CD14-positive monocyte (primary cell): ENCODE results near the gene LCOR. TPM values are rescaled to one million over a fixed set of nuclear protein-coding genes. Genes with fewer than 3 reads are reported as not detected.
A peak's percentile ranks its signal among the peaks of the same experiment; 100 is the strongest.

ENCODE experiments used
- DNase-seq, 3 donors: peaks; one replicate each; pipeline ENCODE4 v3.0.0-alpha.2; 2011 to 2022
- H2AFZ ChIP-seq: 2 replicates; pipeline ENCODE4 v1.6.0; 2012; ENCODE audit warnings: mild to moderate bottlenecking, low read depth, low read length, inconsistent platforms; ENCODE audit not compliant: insufficient read depth, poor library complexity, severe bottlenecking
- H3K27ac ChIP-seq, 2 donors: 1 replicate in 1 of 2; 2 replicates in 1 of 2; pipeline ENCODE4 v1.5.1; 2012 to 2013; ENCODE audit warnings: low read length in 2 of 2, control low read depth in 1 of 2, inconsistent platforms in 1 of 2, low read depth in 1 of 2, mild to moderate bottlenecking in 1 of 2
- H3K27me3 ChIP-seq, 2 donors: one replicate each; pipeline versions ENCODE4 v1.6.0 to v1.6.1; 2011 to 2013; ENCODE audit warnings: low read length in 2 of 2; ENCODE audit not compliant: control insufficient read depth in 2 of 2, insufficient read depth in 2 of 2
- H3K36me3 ChIP-seq, 2 donors: replicated peaks in 1 of 2; 1 replicate in 1 of 2; 2 replicates in 1 of 2; pipeline versions ENCODE4 v1.5.1 to v1.6.1; 2012 to 2013; ENCODE audit warnings: low read length in 2 of 2, control low read depth in 1 of 2, inconsistent platforms in 1 of 2, mild to moderate bottlenecking in 1 of 2; ENCODE audit not compliant: insufficient read depth in 2 of 2, control insufficient read depth in 1 of 2
- H3K4me1 ChIP-seq, 2 donors: 1 replicate in 1 of 2; 2 replicates in 1 of 2; pipeline versions ENCODE4 v1.5.1 to v1.6.1; 2012 to 2013; ENCODE audit warnings: low read length in 2 of 2, control low read depth in 1 of 2, inconsistent platforms in 1 of 2, mild to moderate bottlenecking in 1 of 2, moderate library complexity in 1 of 2; ENCODE audit not compliant: insufficient read depth in 2 of 2, control insufficient read depth in 1 of 2
- H3K4me2 ChIP-seq: replicated peaks from 2 replicates; pipeline ENCODE3; 2012; ENCODE audit warnings: low read length, moderate library complexity, mild to moderate bottlenecking; ENCODE audit not compliant: poor library complexity, severe bottlenecking; ENCODE audit errors: extremely low read depth
- H3K4me3 ChIP-seq, 3 experiments: fragments of 200-600 bp in 1 of 3; sonication (generic) in 1 of 3; replicated peaks in 1 of 3; 1 replicate in 2 of 3; 2 replicates in 1 of 3; pipeline ENCODE4 v1.5.1; 2011 to 2013; ENCODE audit warnings: low read length in 3 of 3, mild to moderate bottlenecking in 3 of 3, control low read depth in 2 of 3, low read depth in 2 of 3, inconsistent platforms in 1 of 3, moderate library complexity in 1 of 3
- H3K79me2 ChIP-seq: 2 replicates; pipeline ENCODE4 v1.6.0; 2012; ENCODE audit warnings: mild to moderate bottlenecking, control low read depth, inconsistent platforms, low read length, moderate library complexity; ENCODE audit not compliant: insufficient read depth
- H3K9ac ChIP-seq: 2 replicates; pipeline ENCODE4 v1.6.0; 2017; ENCODE audit warnings: low read length, mild to moderate bottlenecking; ENCODE audit not compliant: insufficient read depth, poor library complexity, severe bottlenecking
- H3K9me3 ChIP-seq, 2 donors: replicated peaks in 1 of 2; 1 replicate in 1 of 2; 2 replicates in 1 of 2; pipeline versions ENCODE4 v1.5.1 to v1.6.1; 2012 to 2013; ENCODE audit warnings: low read length in 2 of 2, control low read depth in 1 of 2; ENCODE audit not compliant: control insufficient read depth in 1 of 2, insufficient read depth in 1 of 2
- H4K20me1 ChIP-seq: 2 replicates; pipeline ENCODE4 v1.6.0; 2012; ENCODE audit warnings: mild to moderate bottlenecking, low read length, control low read depth, moderate library complexity; ENCODE audit not compliant: insufficient read depth
- H3K27ac Mint-ChIP-seq, 7 donors: one replicate each; pipeline ENCODE4 v1.8.0; 2020; ENCODE audit warnings: mild to moderate bottlenecking in 7 of 7, mixed read lengths in 7 of 7, moderate library complexity in 6 of 7, inconsistent platforms in 2 of 7
- H3K27me3 Mint-ChIP-seq, 3 donors: one replicate each; pipeline ENCODE4 v1.8.0; 2021 to 2022; ENCODE audit warnings: low read depth in 3 of 3, mild to moderate bottlenecking in 3 of 3, mixed read lengths in 3 of 3, moderate library complexity in 3 of 3, inconsistent platforms in 1 of 3
- H3K36me3 Mint-ChIP-seq, 2 donors: one replicate each; pipeline ENCODE4 v1.8.0; 2020; ENCODE audit warnings: mixed read lengths in 2 of 2, inconsistent platforms in 1 of 2, mild to moderate bottlenecking in 1 of 2
- H3K4me1 Mint-ChIP-seq: one replicate; pipeline ENCODE4 v1.8.0; 2020; ENCODE audit warnings: mild to moderate bottlenecking, mixed read lengths
- H3K4me3 Mint-ChIP-seq, 2 donors: one replicate each; pipeline ENCODE4 v1.8.0; 2020; ENCODE audit warnings: mild to moderate bottlenecking in 2 of 2, mixed read lengths in 2 of 2, moderate library complexity in 1 of 2
- H3K9me3 Mint-ChIP-seq, 7 donors: one replicate each; pipeline ENCODE4 v1.8.0; 2020 to 2022; ENCODE audit warnings: mixed read lengths in 7 of 7, mild to moderate bottlenecking in 6 of 7, moderate library complexity in 6 of 7, inconsistent platforms in 2 of 7
- CTCF ChIP-seq: fragments of 200-600 bp; IDR thresholded peaks from one replicate; pipeline ENCODE4 v1.8.0; 2022; ENCODE audit warnings: antibody characterized with exemption, mild to moderate bottlenecking
- WGBS: methylation state at CpG from one replicate; pipeline ENCODE4 v1.1.5; 2013; ENCODE audit warnings: missing lambda C conversion rate; ENCODE audit not compliant: insufficient coverage; 5-methylcytosine and 5-hydroxymethylcytosine counted together
- intact Hi-C, 2 donors: fragments of 100-400 bp; cut with micrococcal nuclease; formaldehyde crosslinking; loops; one replicate each; pipeline versions ENCODE4 v1.15.0 to v1.15.1; 2023
- polyA plus RNA-seq, 3 donors: library from polyadenylated mRNA; depleted of rRNA in 1 of 3; unstranded in 2 of 3; stranded (reverse) in 1 of 3; fragments of 300-500 nt in 2 of 3; fragments of >200 nt in 1 of 3; fragmentation: Illumina TruSeq in 2 of 3; gene quantifications; 1 replicate in 2 of 3; 2 replicates in 1 of 3; pipeline ENCODE4 v1.2.3, GENCODE V29; 2012 to 2021

LCOR gene
- polyA plus RNA-seq, 3 donors = 5.7 to 11.8 (median 10.0) TPM

GRCh38 chr10:96857301-96858012 is 25.4 kb downstream of the LCOR start:
- H3K36me3 Mint-ChIP-seq = peaks cover 35 to 62% of the 10 kb centered on the region in 2 donors
- 100% methylated on average over 3 of the region's 4 CpGs for WGBS

More at GRCh38 chr10:96857301-96858012, 25.4 kb downstream of the LCOR start:
- no peaks in the 10 kb centered on the region for H3K9me3 Mint-ChIP-seq
- H3K4me1 Mint-ChIP-seq = peaks cover 14% of the 10 kb centered on the region
- intact Hi-C loops = no loop called here
- DNase-seq = no peak
- no peak overlapping the region for H3K4me3 Mint-ChIP-seq
- H3K4me2 ChIP-seq = no peak overlapping the region
- H3K9me3 ChIP-seq = no peaks in the 10 kb centered on the region
- H3K27ac Mint-ChIP-seq = peak overlapping the region in 3 of 7 donors; percentile 10 to 45 (median 43)
- H3K36me3 ChIP-seq = peaks cover 18 to 44% of the 10 kb centered on the region in 2 donors
- H3K27me3 Mint-ChIP-seq = no peaks in the 10 kb centered on the region
- H3K4me3 ChIP-seq = no peak overlapping the region
- H3K9ac ChIP-seq = no peak overlapping the region
- H3K27me3 ChIP-seq = no peaks in the 10 kb centered on the region
- TF ChIP-seq CTCF = no peak
- peak overlapping the region in 1 of 2 donors; percentile 2 for H3K27ac ChIP-seq
- peaks cover 100% of the 10 kb centered on the region for H3K79me2 ChIP-seq
- no peaks in the 10 kb centered on the region for H3K4me1 ChIP-seq
- peaks cover 100% of the 10 kb centered on the region for H4K20me1 ChIP-seq
- H2AFZ ChIP-seq = no peak overlapping the region
